HuH-7.5 (cell line): ENCODE measurements around the gene LRRTM4.
"Not testable (repeated sequence)": the region's sequence is repeated elsewhere in the genome, so short reads cannot be mapped to it uniquely, and the experiment has no call there.

Source experiments
- DNase-seq: peaks from one replicate; pipeline ENCODE4 v3.0.0; 2011; ENCODE audit warnings: low spot score

LRRTM4 gene

GRCh38 chr2:77314721-77315120 is 207.5 kb downstream of the LRRTM4 start:
- DNase-seq: no peak

- DNase-seq: no peak
Measured at GRCh38 chr2:77310416-77310815, 211.8 kb downstream of the LRRTM4 start.

- no peak for DNase-seq
Measured at GRCh38 chr2:77309725-77310124, 212.5 kb downstream of the LRRTM4 start.

GRCh38 chr2:77301441-77301840 is 220.7 kb downstream of the LRRTM4 start:
- no peak for DNase-seq

GRCh38 chr2:77296791-77297190 is 225.4 kb downstream of the LRRTM4 start:
- DNase-seq: no peak

GRCh38 chr2:77294474-77294873 is 227.7 kb downstream of the LRRTM4 start:
- DNase-seq: no peak

GRCh38 chr2:77284353-77284752 is 237.8 kb downstream of the LRRTM4 start:
- no peak for DNase-seq

- DNase-seq: no peak
Measured at GRCh38 chr2:77271262-77271661, 250.9 kb downstream of the LRRTM4 start.

GRCh38 chr2:77270433-77270832 is 251.7 kb downstream of the LRRTM4 start:
- no peak for DNase-seq

- no peak for DNase-seq
Measured at GRCh38 chr2:77268626-77269025, 253.6 kb downstream of the LRRTM4 start.

GRCh38 chr2:77232909-77233425 is 289.2 kb downstream of the LRRTM4 start:
- no peak for DNase-seq

- DNase-seq: no peak
Measured at GRCh38 chr2:77228391-77228790, 293.8 kb downstream of the LRRTM4 start.

- no peak for DNase-seq
Measured at GRCh38 chr2:77210725-77211124, 311.5 kb downstream of the LRRTM4 start.

GRCh38 chr2:77207331-77207730 is 314.8 kb downstream of the LRRTM4 start:
- DNase-seq: no peak

- DNase-seq: no peak
Measured at GRCh38 chr2:77201755-77202154, 320.4 kb downstream of the LRRTM4 start.

GRCh38 chr2:77199411-77199810 is 322.8 kb downstream of the LRRTM4 start:
- no peak for DNase-seq

- DNase-seq: no peak
Measured at GRCh38 chr2:77193858-77194448, 328.2 kb downstream of the LRRTM4 start.

GRCh38 chr2:77192811-77193289 is 329.3 kb downstream of the LRRTM4 start:
- DNase-seq: no peak

GRCh38 chr2:77191665-77192064 is 330.5 kb downstream of the LRRTM4 start:
- no peak for DNase-seq

- DNase-seq: no peak
Measured at GRCh38 chr2:77190721-77191346, 331.3 kb downstream of the LRRTM4 start.

- DNase-seq: no peak
Measured at GRCh38 chr2:77185052-77185451, 337.1 kb downstream of the LRRTM4 start.

GRCh38 chr2:77179297-77179696 is 342.9 kb downstream of the LRRTM4 start:
- no peak for DNase-seq

GRCh38 chr2:77175266-77175780 is 346.9 kb downstream of the LRRTM4 start:
- not testable (repeated sequence) for DNase-seq

GRCh38 chr2:77169426-77169825 is 352.8 kb downstream of the LRRTM4 start:
- DNase-seq: no peak
